NCI-H2196 treated with DMSO at 0.1 percent for 48 hours (cell line): ENCODE results near the gene BAIAP2L2.
"Not testable (repeated sequence)": the region's sequence is repeated elsewhere in the genome, so short reads cannot be mapped to it uniquely, and the experiment has no call there.

ENCODE experiments used
- DNase-seq: peaks from one replicate; lab custom pipeline; 2025; ENCODE audit not compliant: unreplicated experiment; lab: John Stamatoyannopoulos, UW

Gene BAIAP2L2, protein sequence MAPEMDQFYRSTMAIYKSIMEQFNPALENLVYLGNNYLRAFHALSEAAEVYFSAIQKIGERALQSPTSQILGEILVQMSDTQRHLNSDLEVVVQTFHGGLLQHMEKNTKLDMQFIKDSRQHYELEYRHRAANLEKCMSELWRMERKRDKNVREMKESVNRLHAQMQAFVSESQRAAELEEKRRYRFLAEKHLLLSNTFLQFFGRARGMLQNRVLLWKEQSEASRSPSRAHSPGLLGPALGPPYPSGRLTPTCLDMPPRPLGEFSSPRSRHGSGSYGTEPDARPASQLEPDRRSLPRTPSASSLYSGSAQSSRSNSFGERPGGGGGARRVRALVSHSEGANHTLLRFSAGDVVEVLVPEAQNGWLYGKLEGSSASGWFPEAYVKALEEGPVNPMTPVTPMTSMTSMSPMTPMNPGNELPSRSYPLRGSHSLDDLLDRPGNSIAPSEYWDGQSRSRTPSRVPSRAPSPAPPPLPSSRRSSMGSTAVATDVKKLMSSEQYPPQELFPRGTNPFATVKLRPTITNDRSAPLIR

DNA sequence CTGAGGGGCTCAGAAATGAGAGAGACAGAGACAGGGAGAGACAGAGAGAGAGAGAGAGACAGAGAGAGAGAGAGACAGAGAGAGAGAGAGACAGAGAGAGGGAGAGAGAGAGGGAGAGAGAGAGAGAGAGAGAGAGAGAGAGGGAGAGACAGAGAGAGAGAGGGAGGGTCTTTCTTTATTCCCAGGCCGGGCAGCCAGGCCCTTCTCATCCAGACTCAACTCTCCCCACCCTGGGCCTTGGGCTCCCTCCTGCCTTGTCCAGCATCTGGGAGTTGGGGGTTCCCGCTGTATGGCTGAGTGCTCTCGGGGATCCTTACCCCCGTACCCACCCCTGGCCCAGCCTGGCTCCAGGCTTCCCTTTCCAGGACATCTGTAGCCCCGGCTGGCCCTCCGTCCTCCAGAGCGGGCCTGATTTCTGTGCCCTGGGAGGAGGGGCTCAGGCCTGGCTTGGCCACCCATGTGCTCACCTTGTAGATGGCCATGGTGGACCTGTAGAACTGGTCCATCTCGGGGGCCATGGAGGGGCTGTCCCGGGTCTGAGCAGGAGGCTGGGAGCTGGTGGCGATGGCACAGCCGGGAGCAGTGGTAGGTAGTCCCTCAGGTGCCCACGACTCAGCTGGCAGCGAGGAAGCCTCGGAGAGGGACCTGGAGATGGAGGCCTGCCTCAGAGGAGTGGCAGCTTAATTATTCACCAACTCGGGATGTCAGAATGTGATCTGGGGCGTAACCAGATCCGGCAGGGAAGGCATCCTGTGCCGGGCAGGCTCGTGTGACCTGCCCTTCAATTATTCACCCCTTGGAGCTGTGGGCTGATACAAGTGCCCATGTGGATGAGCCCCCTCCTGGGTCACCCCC lies at the start of gene BAIAP2L2:
BAIAP2L2 (minus strand) TSS at position 677 of the 855 bp plus-strand sequence; CDS start at position 518, 159 bp downstream.
- no peak for DNase-seq

DNA sequence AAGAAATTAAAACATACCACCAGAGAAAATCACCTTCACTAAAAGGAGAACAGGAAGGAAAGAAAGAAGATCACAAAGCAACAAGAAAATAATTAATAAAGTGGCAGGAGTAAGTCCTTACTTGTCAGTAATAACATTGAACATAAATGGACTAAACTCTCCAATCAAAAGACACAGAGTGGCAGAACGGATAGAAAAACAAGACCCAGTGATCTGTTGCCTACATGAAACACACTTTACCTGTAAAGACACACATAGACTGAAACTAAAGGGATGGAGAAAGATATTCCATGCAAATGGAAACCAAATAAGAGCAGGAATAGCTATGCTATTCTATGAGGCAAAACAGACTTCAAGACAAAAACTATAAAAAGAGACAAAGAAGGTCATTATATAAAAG lies 45.2 kb upstream of the BAIAP2L2 start:
- DNase-seq: no peak

DNA sequence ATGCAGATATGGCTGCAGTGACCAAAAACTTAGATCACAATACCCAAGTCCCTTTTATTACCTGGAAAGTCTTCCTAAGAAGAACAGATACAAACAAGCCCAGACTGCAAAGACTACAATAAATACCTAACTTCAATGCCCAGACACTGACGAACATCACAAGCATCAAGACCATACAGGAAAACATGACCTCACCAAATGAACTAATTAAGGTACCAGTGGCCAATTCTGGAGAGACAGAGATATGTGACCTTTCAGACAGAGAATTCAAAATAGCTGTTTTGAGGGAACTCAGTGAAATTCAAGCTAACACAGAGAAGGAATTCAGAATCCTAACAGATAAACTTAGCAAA lies 44.1 kb upstream of the BAIAP2L2 start:
- DNase-seq: not testable (repeated sequence)

DNA sequence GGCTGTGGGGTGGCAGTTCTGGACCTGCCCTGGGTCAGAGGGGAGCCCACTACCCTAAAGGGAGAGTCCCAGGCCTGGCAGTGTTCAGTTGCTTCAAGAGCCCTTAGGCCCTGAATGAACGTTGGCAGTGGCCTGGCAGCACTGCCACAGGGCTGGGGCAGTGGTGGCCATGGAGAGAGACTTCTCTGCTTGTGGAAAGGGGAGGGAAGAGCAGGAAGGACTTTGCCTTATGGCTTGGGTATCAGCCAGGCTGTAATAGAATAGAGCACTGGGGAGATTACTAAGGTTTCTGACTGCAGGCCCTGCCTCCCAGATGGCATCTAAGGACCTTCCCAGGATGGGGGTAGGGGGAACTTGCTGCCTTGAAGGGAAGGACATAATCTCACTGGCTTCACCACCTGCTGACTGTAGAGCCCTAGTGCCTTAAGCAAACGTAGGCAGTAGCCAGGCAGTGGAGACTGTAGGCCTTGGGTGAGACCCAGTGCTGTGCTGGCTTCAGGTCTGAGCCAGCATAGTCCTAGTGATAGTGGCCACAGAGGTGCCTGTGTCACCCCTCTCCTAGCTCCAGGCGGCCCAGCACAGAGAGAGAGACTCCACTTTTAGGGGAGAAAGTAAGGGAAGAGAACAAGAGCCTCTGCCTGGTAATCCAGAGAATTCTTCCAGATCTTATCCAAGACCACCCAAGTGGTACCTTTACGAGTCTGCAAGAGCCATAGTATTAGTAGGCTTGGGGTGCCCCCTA lies 43.5 kb upstream of the BAIAP2L2 start:
- peak; percentile 40 for DNase-seq

DNA sequence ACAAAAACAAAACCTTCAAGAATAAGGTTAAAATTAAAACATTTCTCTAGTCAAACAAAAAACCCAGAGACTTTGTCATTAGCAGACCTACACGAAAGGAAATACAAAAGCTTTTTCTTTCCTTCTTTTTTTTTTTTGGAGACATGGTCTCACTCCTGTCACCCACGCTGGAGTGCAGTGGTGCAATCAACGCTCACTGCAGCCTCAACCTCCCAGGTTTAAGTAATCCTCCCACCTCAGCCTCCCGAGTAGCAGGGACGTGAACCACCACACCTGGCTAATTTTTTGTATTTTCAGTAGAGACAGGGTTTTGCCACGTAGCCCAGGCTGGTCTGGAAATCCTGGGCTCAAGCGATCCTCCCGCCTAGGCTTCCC lies 40.6 kb upstream of the BAIAP2L2 start:
- DNase-seq: no peak

DNA sequence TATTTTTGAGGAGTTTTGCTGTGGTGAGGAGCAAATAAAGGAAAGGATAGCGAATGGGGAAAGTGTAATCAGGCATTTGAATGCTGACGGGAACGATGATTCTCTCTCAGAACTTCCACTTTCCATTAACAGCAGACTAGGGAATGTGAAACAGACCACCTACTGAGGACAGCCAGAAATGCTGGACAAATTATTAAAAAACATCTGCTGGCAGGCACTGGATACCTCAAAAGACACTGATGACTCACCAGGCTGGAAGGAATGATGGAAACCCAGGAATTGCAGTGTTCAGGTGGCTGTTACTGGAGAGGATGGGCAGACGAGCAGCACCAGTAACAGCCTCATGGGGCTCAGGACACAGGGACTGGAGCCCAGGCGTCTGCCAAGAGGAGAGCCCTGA lies 37.8 kb upstream of the BAIAP2L2 start:
- no peak for DNase-seq

DNA sequence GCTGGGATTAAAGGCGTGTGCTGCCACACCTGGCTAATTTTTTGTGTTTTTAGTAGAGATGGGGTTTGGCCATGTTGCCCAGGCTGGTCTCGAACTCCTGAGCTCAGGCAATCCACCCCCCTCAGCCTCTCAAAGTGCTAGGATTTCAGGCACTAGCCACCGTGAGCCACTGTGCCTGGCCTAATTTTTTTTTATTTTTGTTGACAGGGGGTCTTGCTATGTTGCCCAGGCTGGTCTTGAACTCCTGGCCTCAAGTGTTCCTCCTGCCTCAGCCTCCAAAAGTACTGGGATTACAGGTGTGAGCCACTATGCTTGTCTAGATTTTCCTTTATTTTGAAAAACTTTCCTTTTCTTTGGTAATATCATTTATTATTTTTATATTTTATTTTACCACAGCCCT lies 35.7 kb upstream of the BAIAP2L2 start:
- not testable (repeated sequence) for DNase-seq

DNA sequence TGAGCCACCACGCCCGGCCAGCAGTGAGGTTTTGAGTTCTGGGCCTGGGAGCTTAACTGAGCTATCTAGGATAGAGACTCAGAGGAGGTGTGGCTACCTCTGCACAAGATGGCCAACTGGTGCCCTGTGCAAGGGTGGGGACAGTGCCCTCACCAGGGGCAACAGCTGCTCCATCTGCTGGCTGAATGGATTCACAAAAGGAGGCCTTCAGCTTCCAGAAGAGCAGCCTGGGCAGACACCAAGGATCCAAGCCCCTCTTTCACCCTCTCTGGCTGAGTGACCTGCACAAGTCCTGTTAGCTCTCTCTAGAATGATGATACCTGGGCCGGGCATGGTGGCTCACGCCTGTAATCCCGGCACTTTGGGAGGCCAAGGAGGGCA lies 33.5 kb upstream of the BAIAP2L2 start:
- DNase-seq: no peak

DNA sequence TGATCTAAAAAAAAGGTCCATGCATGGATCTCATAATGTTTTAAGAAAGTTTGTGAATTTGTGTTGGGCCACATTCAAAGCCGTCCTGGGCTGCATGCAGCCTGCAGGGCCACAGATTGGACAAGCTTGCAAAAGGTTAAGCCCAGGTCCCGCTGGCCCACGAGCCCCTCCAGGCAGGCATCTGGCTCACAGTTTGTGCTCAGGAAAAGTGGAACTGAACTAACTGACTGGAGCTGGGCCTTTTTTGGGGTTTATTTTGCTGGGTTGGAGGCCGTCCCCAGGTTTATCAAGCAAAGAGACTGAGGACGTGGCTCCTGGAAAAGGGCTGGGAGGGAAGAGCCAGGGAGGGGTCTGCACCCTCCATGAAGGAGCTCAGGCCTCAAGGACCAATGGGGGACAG lies 32.1 kb upstream of the BAIAP2L2 start:
- no peak for DNase-seq

DNA sequence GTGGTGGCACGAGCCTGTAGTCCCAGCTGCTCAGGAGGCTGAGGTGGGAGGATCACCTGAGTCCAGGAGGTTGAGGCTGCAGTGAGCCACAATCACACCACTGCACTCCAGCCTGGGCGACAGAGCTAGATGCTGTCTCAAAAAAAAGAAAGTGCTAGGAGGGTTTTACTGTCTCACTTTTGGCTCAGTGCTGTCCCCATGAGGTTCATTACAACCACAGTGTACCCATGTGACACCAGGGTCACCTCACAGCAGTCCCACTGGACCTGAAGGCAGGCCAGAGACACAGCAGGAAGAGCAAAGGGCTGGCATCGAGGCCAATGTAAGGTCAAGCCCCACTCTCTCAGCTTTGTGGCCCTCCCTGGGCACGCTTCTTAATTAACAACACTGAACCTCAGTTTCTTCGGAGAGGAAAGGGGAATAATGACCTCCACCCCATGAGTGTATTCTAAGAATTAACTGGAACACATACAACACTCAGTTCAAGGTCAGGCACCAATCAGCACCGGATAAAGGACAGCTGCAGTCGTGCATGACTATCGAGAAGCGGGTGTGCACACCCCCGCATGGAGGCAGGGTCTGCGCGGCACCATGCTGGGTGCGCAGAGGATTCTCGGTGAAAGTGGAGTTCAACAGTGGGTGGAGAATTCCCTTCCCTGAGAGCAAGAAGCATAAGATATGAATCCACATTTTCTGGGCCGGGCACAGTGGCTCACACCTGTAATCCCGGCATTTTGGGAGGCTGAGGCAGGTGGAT lies 30.9 kb upstream of the BAIAP2L2 start:
- DNase-seq: no peak

DNA sequence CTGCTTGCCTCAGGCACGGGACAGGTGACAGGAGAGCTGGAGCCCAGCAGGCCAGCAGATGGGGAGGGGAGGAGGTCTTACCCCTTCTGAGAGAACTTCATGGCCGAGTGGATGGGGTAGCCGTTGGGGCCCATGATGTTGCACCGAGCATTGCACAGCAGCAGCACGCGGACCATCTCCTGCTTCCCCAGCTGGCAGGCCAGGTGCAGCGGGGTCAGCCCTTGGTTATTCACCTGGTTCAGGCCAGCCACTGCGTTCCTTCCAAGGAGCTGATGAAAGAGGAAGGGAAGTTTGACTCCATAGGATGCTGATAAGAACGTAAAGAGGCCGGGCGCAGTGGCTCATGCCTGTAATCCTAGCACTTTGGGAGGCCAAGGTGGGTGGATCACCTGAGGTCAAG lies 29.4 kb upstream of the BAIAP2L2 start:
- DNase-seq: no peak

DNA sequence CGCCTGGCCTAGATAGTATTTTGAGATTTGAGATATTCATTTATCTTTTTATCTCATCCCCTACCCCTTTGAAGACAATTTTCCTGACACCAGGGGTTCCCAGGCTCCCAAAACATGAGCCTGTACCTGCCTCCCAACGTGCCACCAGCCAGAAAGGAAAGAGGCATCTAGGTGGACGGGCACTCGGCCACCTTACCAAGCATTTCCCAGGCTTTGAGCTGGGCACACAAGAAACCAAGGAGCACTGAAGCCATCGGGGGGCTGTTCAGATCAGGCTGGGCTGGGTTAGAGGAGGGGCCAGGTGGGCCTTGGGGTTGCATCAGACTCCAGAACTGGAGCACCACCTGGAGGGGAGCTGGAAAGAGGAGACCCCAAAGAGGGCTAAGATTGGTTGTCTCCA lies 28.5 kb upstream of the BAIAP2L2 start:
- no peak for DNase-seq

DNA sequence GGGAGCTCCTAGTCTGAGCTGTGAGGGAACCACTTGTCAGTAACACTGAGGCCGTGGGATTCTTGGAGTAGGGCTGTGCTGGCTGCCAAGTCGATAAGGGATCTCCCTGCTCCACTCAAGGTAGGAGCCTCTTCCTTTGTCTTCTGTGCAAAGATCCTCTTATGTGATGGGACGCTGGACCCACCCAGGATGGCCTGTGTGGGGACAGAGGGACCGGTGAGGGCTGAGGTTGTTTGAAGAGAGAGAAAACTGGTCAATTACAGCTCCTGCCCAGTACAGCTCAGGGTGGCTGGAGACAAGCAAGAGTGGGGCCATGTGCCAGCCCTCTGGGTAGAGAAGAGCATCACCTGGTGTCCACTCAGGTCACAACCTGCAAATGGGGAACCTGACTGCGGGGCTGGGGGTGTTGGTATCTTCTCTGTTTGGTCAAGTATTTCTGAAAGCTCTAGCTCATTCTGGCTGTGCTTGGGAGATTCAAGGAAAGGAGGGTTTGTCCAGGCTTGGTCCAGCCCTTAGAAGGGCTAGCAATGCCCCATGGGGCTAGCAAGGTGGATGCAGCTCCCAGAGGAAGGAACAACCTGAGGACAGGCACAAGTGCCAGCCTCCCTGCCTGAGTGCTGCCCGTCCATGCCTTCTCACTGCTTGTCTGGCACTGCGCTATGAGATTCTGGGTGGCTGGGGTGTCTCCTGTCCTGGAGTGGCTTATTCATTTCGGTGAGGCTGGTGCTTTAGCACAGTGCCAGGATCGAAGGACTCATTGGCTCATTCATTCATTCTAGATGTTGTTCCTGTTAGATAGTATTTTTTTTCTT lies 27.6 kb upstream of the BAIAP2L2 start:
- no peak for DNase-seq

DNA sequence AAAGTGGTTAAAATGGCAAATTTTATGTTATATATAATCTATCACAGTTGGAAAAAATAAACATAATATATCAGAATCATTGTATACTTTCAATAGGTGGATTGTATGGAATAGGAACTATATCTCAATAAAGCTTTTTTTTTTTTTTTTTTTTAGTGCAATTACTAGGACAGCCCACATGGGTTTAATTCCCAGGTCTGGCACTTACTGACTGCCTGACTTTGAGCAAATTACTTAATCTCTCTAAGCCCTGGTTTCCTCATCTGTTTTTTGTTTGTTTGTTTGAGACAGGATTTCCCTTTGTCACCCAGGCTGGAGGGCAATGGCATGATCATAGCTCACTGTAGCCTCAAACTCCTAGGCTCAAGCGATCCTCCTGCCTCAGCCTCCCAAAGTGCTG lies 26.1 kb upstream of the BAIAP2L2 start:
- DNase-seq: no peak

DNA sequence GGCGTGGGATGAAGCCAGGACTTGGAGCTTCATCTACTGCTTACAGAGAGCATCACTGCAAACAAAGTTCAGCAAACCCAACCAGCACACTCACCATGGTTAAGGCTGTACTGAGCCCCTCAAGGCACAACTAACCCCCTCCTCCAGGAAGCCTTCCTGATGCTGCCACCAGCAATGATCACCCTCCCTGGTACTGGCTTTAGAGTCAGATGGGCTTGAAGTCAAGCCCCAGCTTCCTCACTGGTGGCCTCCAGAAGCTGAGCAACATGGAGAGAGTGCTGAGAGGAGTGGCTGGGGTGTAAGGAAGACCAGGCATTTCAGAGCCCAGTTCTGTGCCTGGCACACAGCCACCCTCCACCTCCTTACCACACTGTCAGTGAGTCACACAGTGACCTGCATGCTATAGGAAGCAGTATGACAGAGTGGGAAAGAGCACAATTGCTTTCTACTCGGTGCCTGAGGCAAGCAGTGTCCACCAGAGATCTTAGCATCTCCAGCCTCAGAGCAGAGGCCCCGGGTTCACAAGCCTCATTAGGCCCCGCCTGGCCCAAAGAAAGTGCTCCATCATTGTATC lies 24.7 kb upstream of the BAIAP2L2 start:
- DNase-seq: no peak

DNA sequence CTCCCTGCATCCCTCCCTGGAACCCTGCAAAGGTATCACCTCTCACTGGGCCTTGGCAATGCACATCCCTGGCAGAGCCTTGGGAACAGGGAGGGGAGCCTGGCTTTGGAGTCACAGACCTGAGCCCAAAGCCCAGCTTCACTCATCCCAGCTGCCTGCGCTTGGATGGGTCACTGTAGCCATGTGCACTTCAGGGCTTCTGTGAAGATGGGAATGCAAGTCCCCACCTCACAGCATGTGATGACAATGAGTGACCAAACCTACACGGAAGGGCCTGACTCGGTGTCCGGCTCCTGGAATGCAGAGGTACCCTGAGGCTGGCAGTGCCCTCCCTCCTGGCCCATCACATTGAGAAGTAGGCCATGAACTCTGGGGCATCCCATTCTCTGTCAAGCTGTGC lies 22.8 kb upstream of the BAIAP2L2 start:
- DNase-seq: no peak

DNA sequence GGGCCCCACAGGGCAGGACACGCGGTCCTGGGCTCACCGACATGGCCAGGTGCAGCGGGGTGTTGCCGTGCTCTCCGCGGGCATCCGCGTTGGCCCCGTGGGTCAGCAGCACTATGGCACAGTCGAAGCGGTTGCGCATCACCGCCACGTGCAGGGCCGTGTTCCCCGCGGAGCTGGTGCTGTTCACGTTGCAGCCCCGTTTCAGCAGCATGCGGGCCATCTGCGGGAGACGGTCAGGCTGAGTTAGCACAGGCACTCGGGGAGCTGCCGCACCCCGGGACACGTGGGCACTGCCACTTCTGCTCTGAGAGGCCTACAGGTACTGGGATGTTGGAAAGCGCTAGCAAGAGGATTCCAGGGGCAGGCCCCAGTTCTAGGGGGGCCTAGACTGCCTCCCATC lies 22.3 kb upstream of the BAIAP2L2 start:
- no peak for DNase-seq

DNA sequence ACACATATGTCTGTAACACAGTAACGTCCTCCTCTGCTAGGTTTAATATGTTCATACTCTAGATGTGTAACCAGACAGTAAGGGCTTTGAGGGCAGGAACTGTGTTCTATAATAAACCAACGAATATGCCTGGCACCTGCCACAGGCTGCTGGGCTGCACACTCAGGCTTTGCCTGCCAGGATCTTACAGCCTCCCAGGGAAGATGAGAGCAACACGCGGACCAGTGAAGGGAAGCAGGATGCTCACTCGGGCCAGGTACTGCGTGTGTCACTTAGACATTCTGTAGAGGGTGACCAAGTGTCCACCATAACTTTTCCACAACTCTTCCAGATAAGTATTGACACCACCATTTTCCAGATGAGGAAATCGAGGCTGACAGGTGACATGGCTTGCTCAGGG lies 21.7 kb upstream of the BAIAP2L2 start:
- no peak for DNase-seq

DNA sequence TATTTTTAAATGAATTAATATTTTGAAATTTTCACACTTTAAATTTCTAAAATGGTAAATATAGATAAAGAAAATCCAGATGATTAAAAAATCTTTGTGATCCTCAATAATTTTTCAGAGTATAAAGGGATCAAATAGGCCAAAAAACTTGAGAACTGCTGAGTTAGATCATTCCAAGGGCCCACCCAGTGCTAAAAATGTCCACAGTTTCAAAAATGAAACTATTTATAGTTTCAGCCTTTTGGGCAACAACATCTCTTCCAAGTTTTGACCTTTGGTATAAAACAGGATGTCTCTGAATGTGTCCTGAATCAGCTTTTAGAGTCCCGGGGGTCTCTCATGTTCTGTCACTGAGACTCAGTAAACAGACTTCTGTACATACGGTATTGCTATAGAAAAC lies 20.9 kb upstream of the BAIAP2L2 start:
- DNase-seq: no peak

DNA sequence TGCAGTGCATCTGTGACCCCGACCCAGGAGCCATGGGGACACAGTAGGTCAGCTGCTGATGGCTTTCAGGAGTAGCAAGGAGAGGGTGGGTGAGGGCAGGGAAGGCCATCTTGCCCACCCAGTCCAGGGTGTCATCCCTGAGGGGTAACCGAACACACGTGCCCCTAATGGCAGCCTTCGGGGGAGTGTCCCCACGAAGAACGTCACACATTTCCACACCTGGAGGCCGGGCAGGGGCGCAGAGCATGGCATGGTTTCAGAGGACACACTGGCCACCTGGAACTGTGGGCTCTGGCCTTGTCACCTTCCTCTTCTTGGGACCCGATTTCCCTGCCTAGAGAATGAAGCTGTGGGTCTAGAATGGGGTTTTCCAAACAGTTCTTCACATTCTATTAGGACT lies 19.4 kb upstream of the BAIAP2L2 start:
- DNase-seq: no peak
